MM.1S (cell line): Measurements from ENCODE around the gene USP32.

Source experiments
- EZH2phosphoT487 ChIP-seq: fragments of 300-600 bp; sonication (generic); IDR thresholded peaks from 2 replicates; pipeline ENCODE4 v1.6.1; 2018; ENCODE audit warnings: antibody characterized with exemption, low read length
- TF ChIP-seq, protein P1 (sequence below): fragments of 300-600 bp; sonication (generic); IDR thresholded peaks from 2 replicates; pipeline ENCODE4 v1.5.1; 2016; ENCODE audit warnings: antibody characterized with exemption, low read length, mixed read lengths

DNA sequence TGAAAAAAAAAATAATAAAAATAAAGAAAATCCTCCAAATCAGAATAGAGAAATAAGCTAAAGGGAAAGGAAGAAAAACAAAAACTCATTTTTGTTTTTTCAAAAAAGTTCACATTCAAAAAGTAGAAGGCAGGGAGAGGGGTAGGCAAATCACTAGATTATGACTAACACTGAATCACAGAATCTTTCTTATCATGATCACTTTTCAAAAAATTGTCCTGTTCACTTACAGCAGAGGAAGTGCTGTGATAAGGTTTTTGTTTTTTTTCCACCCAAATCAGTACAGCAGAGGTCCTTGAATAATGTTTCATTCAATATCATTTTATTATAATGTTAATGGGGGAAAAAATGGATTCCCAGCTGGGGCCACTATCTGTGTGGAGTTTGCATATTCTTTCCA, 135.8 kb downstream of the USP32 start:
- TF ChIP-seq, protein P1, sequence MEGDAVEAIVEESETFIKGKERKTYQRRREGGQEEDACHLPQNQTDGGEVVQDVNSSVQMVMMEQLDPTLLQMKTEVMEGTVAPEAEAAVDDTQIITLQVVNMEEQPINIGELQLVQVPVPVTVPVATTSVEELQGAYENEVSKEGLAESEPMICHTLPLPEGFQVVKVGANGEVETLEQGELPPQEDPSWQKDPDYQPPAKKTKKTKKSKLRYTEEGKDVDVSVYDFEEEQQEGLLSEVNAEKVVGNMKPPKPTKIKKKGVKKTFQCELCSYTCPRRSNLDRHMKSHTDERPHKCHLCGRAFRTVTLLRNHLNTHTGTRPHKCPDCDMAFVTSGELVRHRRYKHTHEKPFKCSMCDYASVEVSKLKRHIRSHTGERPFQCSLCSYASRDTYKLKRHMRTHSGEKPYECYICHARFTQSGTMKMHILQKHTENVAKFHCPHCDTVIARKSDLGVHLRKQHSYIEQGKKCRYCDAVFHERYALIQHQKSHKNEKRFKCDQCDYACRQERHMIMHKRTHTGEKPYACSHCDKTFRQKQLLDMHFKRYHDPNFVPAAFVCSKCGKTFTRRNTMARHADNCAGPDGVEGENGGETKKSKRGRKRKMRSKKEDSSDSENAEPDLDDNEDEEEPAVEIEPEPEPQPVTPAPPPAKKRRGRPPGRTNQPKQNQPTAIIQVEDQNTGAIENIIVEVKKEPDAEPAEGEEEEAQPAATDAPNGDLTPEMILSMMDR = no peak
- no peak for TF ChIP-seq EZH2phosphoT487
